NCI-H748 treated with DMSO at 0.1 percent for 48 hours (cell line): ENCODE measurements around the gene DRD3.

ENCODE experiments used
- DNase-seq: peaks from one replicate; lab custom pipeline; 2025; lab: John Stamatoyannopoulos, UW

The DRD3 gene

GRCh38 chr3:114179575-114179974 lies 723 bp upstream of the DRD3 start:
- no peak for DNase-seq

- no peak for DNase-seq
These were observed 2.0 kb downstream of the DRD3 start for GRCh38 chr3:114176890-114177289.

GRCh38 chr3:114176487-114176886 lies 2.4 kb downstream of the DRD3 start:
- DNase-seq: no peak

DNA sequence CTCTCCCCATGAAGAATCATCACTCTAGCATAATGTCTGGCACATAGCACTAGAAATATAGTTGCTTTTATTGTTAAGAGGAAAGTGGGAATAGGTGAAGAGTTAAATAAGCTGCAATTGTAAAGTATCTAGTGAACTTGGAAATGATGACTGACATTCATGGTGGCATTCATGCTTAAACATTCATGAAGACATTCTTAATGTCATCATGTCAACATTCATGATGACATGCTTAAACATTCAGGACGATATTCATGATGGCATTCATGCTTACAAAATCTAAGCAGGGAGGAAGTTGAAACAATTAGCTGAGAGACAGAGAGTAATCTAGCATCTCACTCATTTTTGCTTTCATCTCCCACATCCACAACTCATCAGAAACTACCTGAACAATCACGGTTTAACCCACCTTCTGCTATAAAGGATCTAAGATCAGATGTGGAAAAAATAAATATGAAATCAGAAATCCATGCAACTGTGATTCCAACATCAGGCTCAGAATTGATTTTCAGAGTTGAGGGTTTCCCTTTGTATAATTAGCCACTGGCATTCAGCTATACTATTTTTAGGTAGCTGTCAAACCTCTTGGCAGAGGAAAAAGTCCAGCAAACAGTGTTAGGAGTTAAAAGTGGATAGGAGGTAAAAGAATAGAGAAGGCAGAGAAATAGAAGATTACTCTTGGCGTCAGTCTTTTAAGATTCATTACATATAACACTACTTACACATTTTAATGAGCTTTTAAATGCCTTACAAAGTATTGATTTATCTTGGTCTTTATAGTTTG lies 3.5 kb downstream of the DRD3 start:
- DNase-seq: no peak

DNA sequence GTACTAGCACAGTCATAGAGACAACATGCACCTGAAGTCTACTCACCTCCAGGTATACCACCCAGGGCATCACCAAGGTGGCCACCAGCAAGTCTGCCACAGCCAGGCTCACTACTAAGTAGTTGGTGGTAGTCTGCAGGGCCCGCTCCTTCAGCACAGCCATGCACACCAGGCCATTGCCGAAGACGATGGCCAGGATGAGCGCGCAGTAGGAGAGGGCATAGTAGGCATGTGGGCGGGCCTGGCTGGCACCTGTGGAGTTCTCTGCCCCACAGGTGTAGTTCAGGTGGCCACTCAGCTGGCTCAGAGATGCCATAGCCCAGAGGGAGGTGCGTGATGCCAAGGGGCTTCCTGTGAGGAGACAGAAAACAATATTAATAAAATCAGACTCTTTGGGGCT lies 7.2 kb downstream of the DRD3 start:
- no peak for DNase-seq

DNA sequence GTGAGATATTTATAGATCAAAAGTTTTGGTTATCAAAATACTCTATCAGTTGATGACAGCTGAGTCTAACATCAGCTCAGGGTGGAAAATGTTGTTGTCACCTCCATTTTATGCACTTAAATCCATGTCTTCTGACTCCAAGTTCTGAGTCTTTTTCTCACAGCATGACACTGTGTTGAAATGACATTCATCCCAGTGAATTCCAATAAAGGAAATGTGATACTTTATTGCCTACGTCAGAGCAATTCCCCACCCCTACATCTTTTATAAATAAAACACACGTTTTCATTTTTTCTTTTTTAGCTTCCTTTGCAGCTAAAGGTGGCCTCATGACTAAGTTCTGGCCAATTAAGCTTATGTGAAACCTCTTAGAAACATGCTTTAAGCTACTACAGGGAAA lies 10.7 kb downstream of the DRD3 start:
- DNase-seq: no peak

DNA sequence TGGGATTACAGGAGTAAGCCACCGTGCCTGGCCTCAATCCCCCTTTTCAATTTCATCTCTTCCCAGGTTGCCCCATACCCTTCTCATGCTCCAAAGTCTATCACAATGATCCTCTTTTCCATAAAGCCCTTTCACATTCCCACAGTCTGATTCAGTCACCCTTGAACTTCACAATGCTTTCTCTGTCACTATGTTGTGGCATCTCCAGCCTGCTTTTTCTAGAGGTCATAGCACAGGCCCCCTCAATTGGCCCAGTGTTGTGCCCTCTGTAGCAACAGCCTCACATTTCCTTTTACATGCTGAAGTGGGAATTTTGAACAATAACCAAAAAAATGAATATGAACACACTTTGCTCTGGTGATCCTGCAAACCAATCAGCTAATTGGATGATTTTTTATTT lies 21.5 kb downstream of the DRD3 start:
- DNase-seq: no peak

GRCh38 chr3:114155370-114155821 lies 23.5 kb downstream of the DRD3 start:
- no peak for DNase-seq

GRCh38 chr3:114154321-114154821 lies 24.5 kb downstream of the DRD3 start:
- DNase-seq: no peak

- peak; percentile 40 for DNase-seq
These were observed 26.2 kb downstream of the DRD3 start for GRCh38 chr3:114152519-114153151.

DNA sequence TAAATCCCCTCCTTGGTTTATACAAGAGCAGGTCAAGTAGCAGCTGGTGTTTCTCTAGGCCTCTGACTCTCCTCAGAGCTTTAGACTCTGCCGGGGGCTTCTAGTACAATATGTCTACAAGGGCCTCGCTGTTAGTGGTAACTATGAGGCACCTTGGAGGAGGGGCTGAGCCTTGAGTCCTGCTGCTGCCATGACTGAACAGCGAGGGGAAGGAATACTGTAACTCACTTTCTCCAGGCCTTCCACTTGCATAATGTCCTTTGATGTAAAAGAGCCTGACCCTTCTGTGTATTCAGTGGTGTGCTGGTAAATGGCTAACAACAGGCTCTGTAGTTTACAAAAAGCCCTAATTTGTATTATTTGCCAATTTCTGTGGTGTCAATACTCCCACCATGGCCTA lies 27.8 kb downstream of the DRD3 start:
- DNase-seq: no peak

DNA sequence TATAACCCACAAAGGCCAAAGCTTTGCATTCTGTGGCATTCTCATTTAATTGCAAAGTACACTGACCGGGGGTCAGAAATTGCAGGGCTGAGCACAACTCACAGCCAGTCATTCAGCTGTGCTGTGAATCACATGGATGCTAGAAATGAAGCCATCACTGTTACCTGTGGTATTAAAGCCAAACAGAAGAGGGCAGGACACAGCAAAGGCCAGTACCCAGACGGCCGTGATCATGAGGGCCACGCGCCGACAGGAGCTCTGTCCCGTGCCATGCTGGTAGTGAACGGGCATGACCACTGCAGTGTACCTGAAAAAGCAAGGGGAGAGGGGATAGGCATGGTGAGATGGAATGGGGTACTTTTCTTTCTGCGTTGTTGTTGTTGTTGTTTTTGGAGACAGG lies 31.6 kb downstream of the DRD3 start:
- no peak for DNase-seq

- no peak for DNase-seq
These were observed 33.8 kb downstream of the DRD3 start for GRCh38 chr3:114144909-114145688.

DNA sequence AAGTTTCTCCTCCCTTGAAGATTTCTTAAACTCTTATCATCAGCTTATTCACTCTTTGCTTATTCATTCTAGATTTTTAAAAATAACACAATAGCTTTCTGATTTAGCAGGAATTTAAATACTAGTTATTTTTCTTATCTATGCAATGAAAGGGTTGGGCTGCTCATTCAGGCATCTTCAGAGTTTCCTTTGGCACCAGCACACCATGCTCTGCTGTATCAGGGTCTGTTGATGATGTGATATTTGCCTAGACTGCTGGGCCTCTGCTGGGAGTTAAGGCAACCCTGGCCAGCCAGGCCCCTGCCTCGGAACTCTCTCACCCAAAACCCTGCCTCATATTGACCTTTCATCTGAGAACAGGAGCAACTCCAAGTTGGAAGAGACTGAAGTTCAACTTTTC lies 35.0 kb downstream of the DRD3 start:
- DNase-seq: no peak

GRCh38 chr3:114139836-114140235 lies 39.0 kb downstream of the DRD3 start:
- no peak for DNase-seq

- DNase-seq: no peak
These were observed 44.9 kb downstream of the DRD3 start for GRCh38 chr3:114133947-114134346.

- no peak for DNase-seq
These were observed 46.4 kb downstream of the DRD3 start for GRCh38 chr3:114132500-114132899.

- no peak for DNase-seq
These were observed 50.0 kb downstream of the DRD3 start for GRCh38 chr3:114128826-114129225.

DNA sequence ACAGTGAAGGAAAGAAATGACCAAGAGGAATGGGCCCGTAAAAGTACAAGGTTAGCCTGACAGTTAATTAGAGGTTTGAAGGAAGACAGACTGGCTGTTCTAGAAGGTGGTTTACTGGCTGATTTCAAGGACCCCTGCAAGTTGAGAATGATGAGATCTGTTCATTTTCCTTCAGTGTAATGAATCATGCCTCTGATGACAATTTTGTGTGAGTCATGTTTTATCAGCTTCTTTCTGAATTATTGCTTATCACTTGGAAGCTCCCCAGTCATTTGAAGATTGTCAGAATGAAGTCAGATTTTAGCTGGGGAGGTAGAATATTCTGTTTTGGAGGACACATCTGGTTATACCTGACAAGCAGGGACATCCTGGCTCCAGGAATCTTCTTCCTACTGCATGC lies 50.6 kb downstream of the DRD3 start:
- no peak for DNase-seq

- no peak for DNase-seq
These were observed 51.3 kb downstream of the DRD3 start for GRCh38 chr3:114127517-114127916.

- no peak for DNase-seq
These were observed 52.4 kb downstream of the DRD3 start for GRCh38 chr3:114126461-114126860.

- peak; percentile 31 for DNase-seq
These were observed 56.7 kb downstream of the DRD3 start for GRCh38 chr3:114122027-114122709.
